Activated CD4-positive, alpha-beta T cell treated with anti-CD3 and anti-CD28 coated beads for 24 hours (primary cell): Measurements from ENCODE around the gene NOMO2.
"Not testable (repeated sequence)": the region's sequence is repeated elsewhere in the genome, so short reads cannot be mapped to it uniquely, and the experiment has no call there.

Experiments
- DNase-seq, 2 donors: peaks; one replicate each; pipeline ENCODE4 v3.0.0-alpha.2; 2020; ENCODE audit warnings: low read depth in 2 of 2

Gene NOMO2

GRCh38 chr16:18577942-18578341 is 16.0 kb upstream of the NOMO2 start:
- not testable (repeated sequence) for DNase-seq

- not testable (repeated sequence) for DNase-seq
Measured at GRCh38 chr16:18575945-18576344, 14.0 kb upstream of the NOMO2 start.

GRCh38 chr16:18575298-18575917 is 13.5 kb upstream of the NOMO2 start:
- not testable (repeated sequence) for DNase-seq

GRCh38 chr16:18573887-18574286 is 12.0 kb upstream of the NOMO2 start:
- DNase-seq: not testable (repeated sequence)

- not testable (repeated sequence) for DNase-seq
Measured at GRCh38 chr16:18572973-18573372, 11.1 kb upstream of the NOMO2 start.

- DNase-seq: not testable (repeated sequence)
Measured at GRCh38 chr16:18571307-18571850, 9.5 kb upstream of the NOMO2 start.

- not testable (repeated sequence) for DNase-seq
Measured at GRCh38 chr16:18570529-18571306, 8.8 kb upstream of the NOMO2 start.

- DNase-seq: not testable (repeated sequence)
Measured at GRCh38 chr16:18560416-18561220, 1.3 kb downstream of the NOMO2 start.

GRCh38 chr16:18553671-18554070 is 8.2 kb downstream of the NOMO2 start:
- not testable (repeated sequence) for DNase-seq

GRCh38 chr16:18547382-18547781 is 14.5 kb downstream of the NOMO2 start:
- DNase-seq: not testable (repeated sequence)

- not testable (repeated sequence) for DNase-seq
Measured at GRCh38 chr16:18546853-18547252, 15.0 kb downstream of the NOMO2 start.

- not testable (repeated sequence) for DNase-seq
Measured at GRCh38 chr16:18544232-18545081, 17.4 kb downstream of the NOMO2 start.

- not testable (repeated sequence) for DNase-seq
Measured at GRCh38 chr16:18541912-18542311, 20.0 kb downstream of the NOMO2 start.

- DNase-seq: not testable (repeated sequence)
Measured at GRCh38 chr16:18537004-18537403, 24.9 kb downstream of the NOMO2 start.

- DNase-seq: not testable (repeated sequence)
Measured at GRCh38 chr16:18535519-18536168, 26.3 kb downstream of the NOMO2 start.

- not testable (repeated sequence) for DNase-seq
Measured at GRCh38 chr16:18534308-18534707, 27.6 kb downstream of the NOMO2 start.

GRCh38 chr16:18531323-18531722 is 30.6 kb downstream of the NOMO2 start:
- DNase-seq: not testable (repeated sequence)

- not testable (repeated sequence) for DNase-seq
Measured at GRCh38 chr16:18530329-18530728, 31.6 kb downstream of the NOMO2 start.

GRCh38 chr16:18526547-18526946 is 35.4 kb downstream of the NOMO2 start:
- not testable (repeated sequence) for DNase-seq

- DNase-seq: not testable (repeated sequence)
Measured at GRCh38 chr16:18525882-18526482, 35.9 kb downstream of the NOMO2 start.
